Measurements from ENCODE around the gene P4HB. TPM values are rescaled to one million over a fixed set of nuclear protein-coding genes. Genes with fewer than 3 reads are reported as not detected.

The P4HB gene
- total RNA-seq, 4 donors from 2014 or later: 289 to 508 (median 447) TPM

- no peak for TF ChIP-seq CTCF (IDR thresholded peaks at IDR 0.05; ENCODE audit: low read depth)
These were observed 41.1 kb upstream of the P4HB start for GRCh38 chr17:81901167-81902022.

- TF ChIP-seq CTCF (IDR thresholded peaks at IDR 0.05; ENCODE audit: low read depth): no peak
These were observed 40.0 kb upstream of the P4HB start for GRCh38 chr17:81900181-81900820.

DNA sequence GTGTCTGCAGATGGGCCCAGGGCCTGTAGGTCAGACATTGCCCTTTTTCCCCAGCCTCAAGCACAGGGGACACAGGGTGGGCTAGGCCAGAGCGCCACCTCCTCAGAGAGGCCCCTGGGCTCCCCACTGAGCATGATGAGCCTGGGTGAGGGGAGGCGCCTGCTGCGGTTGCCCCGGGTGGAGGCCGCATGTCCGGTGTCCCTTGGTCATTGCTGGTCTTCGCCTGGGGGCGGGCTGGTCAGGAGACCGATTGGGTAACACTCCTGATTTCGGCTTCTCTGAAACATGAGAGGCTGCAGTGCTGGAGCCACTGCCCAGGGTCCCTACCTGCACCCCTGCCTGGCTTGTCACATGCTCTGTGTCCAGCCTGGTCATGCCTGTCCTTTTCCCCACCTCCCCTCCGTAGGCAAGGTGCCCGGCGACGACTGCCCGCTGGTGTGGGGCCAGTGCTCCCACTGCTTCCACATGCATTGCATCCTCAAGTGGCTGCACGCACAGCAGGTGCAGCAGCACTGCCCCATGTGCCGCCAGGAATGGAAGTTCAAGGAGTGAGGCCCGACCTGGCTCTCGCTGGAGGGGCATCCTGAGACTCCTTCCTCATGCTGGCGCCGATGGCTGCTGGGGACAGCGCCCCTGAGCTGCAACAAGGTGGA lies 39.3 kb upstream of the P4HB start:
- no peak for TF ChIP-seq CTCF (IDR thresholded peaks at IDR 0.05; ENCODE audit: low read depth)

DNA sequence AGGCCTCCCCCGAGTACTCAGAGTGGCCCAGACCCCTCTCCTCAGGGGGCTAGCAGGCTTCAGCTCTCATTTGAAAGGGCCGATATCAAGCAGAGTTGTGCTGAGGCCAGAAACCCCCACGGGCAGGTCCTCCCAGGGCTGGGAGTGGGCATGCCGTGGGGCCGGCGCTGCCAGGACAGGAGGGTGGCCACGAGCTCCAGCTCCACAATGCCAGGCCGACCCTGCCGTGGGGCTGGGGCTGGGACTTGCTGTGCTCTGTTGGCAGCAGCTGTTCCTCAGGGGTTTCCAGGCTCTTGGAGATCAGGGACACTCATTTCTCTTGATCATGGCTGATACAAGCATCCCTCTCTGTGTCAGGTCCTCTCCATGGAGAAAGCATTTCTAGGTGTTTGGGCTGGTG lies 38.5 kb upstream of the P4HB start:
- TF ChIP-seq CTCF (IDR thresholded peaks at IDR 0.05; ENCODE audit: low read depth): no peak

DNA sequence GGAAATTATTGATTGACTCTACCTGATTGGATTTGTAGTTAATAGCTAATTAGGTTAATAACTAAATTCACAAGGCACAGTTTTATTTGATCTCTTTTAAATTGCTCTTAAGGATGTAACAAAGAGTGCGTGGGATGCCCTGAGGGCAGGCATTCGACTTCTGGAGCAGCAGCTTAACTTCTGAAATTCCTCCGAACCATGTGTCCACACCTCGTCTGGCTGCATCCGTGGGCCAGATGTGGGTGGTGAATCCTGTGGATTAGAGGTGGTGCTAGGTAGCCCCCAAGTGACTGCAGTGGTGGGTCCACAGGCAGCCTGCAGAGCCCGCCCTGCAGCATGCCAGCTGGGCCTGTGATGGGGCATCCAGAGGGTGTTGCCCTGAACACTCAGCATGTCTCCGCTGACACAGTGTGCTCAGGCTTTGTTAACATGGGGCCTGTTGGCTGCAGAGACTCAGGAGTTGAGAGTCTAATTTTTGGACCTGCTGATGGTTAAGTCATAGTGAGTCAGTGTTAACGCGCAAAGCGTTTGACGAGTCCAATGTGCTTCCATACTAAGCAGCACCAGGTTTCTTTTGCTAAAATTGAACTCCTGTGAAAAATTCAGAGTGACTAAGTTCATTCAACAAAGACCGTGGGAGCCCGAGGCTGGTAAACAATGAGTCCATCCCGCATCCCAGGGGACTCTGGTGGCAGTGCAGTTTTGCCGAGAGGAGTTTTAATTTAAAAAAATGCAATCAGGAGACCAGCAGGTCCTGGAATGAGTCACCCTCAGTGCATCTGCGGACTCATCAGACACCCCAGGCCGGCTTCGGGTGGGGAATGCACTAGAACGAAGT lies 37.9 kb upstream of the P4HB start:
- no peak for TF ChIP-seq CTCF (IDR thresholded peaks at IDR 0.05; ENCODE audit: low read depth)

- no peak for TF ChIP-seq CTCF (IDR thresholded peaks at IDR 0.05; ENCODE audit: low read depth)
These were observed 35.1 kb upstream of the P4HB start for GRCh38 chr17:81895400-81895799.
